ENCODE results near the gene DTNB.

The DTNB gene

GRCh38 chr2:25431604-25432003 is 241.8 kb downstream of the DTNB start:
- Histone ChIP-seq H3K27ac (ENCODE audit: low read depth, low read length) (0 out of 2 replicates have a peak overlapping the region, but pooled peaks have one; percentile 28), H3K4me2 (ENCODE audit: low read depth, low read length, poor library complexity, severe bottlenecking) (no peak overlapping the region), H4K20me1 (ENCODE audit: low read depth, low read length) (no peaks in the 10 kb centered on the region), H3K9me3 (ENCODE audit: insufficient read depth, low read length) (no peaks in the 10 kb centered on the region), H3K4me3 (ENCODE audit: insufficient read depth, low read length, poor library complexity, severe bottlenecking) (no peak overlapping the region), H3K36me3 (ENCODE audit: low read length) (no peaks in the 10 kb centered on the region), H3K9ac (ENCODE audit: low read length) (no peak overlapping the region), H3K79me2 (ENCODE audit: insufficient read depth, low read length) (no peaks in the 10 kb centered on the region), H3K27me3 (ENCODE audit: low read length) (no peaks in the 10 kb centered on the region), H3K9me2 (replicated peaks; ENCODE audit: insufficient read depth, low read length) (no peaks in the 10 kb centered on the region), H2AFZ (ENCODE audit: low read depth, low read length, severe bottlenecking) (no peak overlapping the region), H3F3A (ENCODE audit: insufficient read depth) (no peaks in the 10 kb centered on the region)
- TF ChIP-seq EZH2phosphoT487 (conservative IDR thresholded peaks at IDR 0.05; ENCODE audit: low read length) (no peak), CTCF (IDR thresholded peaks at IDR 0.05; ENCODE audit: insufficient read depth, low read length, poor library complexity, severe bottlenecking) (no peak)

GRCh38 chr2:25430556-25430955 is 242.8 kb downstream of the DTNB start:
- Histone ChIP-seq H3F3A (ENCODE audit: insufficient read depth) (no peaks in the 10 kb centered on the region), H3K9ac (ENCODE audit: low read length) (no peak overlapping the region), H3K79me2 (ENCODE audit: insufficient read depth, low read length) (no peaks in the 10 kb centered on the region), H2AFZ (ENCODE audit: low read depth, low read length, severe bottlenecking) (no peak overlapping the region), H4K20me1 (ENCODE audit: low read depth, low read length) (no peaks in the 10 kb centered on the region), H3K4me3 (ENCODE audit: insufficient read depth, low read length, poor library complexity, severe bottlenecking) (no peak overlapping the region), H3K4me2 (ENCODE audit: low read depth, low read length, poor library complexity, severe bottlenecking) (no peak overlapping the region), H3K9me2 (replicated peaks; ENCODE audit: insufficient read depth, low read length) (no peaks in the 10 kb centered on the region), H3K27ac (ENCODE audit: low read depth, low read length) (no peak overlapping the region), H3K27me3 (ENCODE audit: low read length) (no peaks in the 10 kb centered on the region), H3K9me3 (ENCODE audit: insufficient read depth, low read length) (no peaks in the 10 kb centered on the region), H3K36me3 (ENCODE audit: low read length) (no peaks in the 10 kb centered on the region)
- TF ChIP-seq EZH2phosphoT487 (conservative IDR thresholded peaks at IDR 0.05; ENCODE audit: low read length) (no peak), CTCF (IDR thresholded peaks at IDR 0.05; ENCODE audit: insufficient read depth, low read length, poor library complexity, severe bottlenecking) (no peak)

GRCh38 chr2:25426326-25426725 is 247.1 kb downstream of the DTNB start:
- Histone ChIP-seq H4K20me1 (ENCODE audit: low read depth, low read length) (no peaks in the 10 kb centered on the region), H3K79me2 (ENCODE audit: insufficient read depth, low read length) (no peaks in the 10 kb centered on the region), H2AFZ (ENCODE audit: low read depth, low read length, severe bottlenecking) (no peak overlapping the region), H3K9ac (ENCODE audit: low read length) (no peak overlapping the region), H3K27me3 (ENCODE audit: low read length) (no peaks in the 10 kb centered on the region), H3F3A (ENCODE audit: insufficient read depth) (peaks cover 7% of the 10 kb centered on the region; the same call in 1 of the 2 replicates), H3K9me2 (replicated peaks; ENCODE audit: insufficient read depth, low read length) (no peaks in the 10 kb centered on the region), H3K4me2 (ENCODE audit: low read depth, low read length, poor library complexity, severe bottlenecking) (no peak overlapping the region), H3K9me3 (ENCODE audit: insufficient read depth, low read length) (no peaks in the 10 kb centered on the region), H3K4me3 (ENCODE audit: insufficient read depth, low read length, poor library complexity, severe bottlenecking) (no peak overlapping the region), H3K36me3 (ENCODE audit: low read length) (no peaks in the 10 kb centered on the region), H3K27ac (ENCODE audit: low read depth, low read length) (no peak overlapping the region)
- TF ChIP-seq EZH2phosphoT487 (conservative IDR thresholded peaks at IDR 0.05; ENCODE audit: low read length), result no peak
- no peak for TF ChIP-seq CTCF (IDR thresholded peaks at IDR 0.05; ENCODE audit: insufficient read depth, low read length, poor library complexity, severe bottlenecking)
